Measurements from ENCODE around the gene KCND2.

KCND2 gene

GRCh38 chr7:120412139-120413050, 139.4 kb downstream of the KCND2 start:
- no peak for DNase-seq

GRCh38 chr7:120413164-120413563, 140.2 kb downstream of the KCND2 start:
- no peak for DNase-seq

- DNase-seq: no peak
Observed at GRCh38 chr7:120417244-120417979, 144.4 kb downstream of the KCND2 start.

- no peak for DNase-seq
Observed at GRCh38 chr7:120421151-120421651, 148.2 kb downstream of the KCND2 start.

- no peak for DNase-seq
Observed at GRCh38 chr7:120431016-120431415, 158.0 kb downstream of the KCND2 start.

DNA sequence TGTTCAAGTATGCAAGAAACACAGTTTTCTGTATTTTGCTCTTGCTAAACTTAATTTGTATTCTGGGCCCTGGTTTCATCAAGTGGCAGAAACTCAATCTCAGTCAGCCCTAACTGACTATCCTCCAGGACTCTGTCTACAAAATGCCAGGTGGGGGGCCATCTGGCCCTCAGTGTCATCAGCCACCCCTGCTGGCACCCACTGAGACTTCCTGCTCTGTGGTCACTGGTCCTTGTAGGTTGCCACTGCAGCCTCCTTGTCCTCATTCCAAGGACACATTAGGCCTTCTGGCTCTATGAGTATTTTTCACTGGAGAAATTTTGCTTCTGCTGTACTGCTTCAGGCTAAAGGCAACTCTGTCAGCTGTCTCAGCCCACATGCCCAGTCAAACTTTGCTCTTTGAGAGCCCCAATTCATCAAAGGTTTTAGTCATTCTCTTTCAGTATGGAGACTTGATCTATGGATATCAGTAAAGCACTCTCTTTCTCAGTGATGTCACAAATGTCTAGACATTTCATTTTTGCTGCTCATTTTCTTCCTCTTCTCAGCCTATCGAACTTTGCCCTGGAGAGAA, 163.6 kb downstream of the KCND2 start:
- no peak for DNase-seq

GRCh38 chr7:120441850-120442249, 168.9 kb downstream of the KCND2 start:
- no peak for DNase-seq

GRCh38 chr7:120442838-120443237, 169.9 kb downstream of the KCND2 start:
- no peak for DNase-seq

DNA sequence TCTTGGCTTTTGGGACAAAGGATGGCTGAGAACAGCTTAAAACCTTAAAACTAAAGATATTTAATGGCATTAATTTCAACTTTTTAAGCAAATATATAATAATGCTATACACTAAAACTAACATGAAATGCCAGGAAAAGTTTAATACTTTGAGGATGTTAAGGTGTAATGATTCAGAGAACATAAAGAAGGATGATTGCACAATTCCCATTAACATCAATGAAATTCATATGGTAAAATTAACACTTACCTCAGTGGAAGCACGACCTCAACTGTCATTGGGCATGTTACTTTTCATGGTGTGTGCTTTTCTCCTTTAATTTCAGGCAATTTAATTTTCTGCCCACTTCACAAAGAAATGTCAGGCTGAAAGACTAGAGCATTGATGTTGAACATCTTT, 171.7 kb downstream of the KCND2 start:
- DNase-seq: no peak

DNA sequence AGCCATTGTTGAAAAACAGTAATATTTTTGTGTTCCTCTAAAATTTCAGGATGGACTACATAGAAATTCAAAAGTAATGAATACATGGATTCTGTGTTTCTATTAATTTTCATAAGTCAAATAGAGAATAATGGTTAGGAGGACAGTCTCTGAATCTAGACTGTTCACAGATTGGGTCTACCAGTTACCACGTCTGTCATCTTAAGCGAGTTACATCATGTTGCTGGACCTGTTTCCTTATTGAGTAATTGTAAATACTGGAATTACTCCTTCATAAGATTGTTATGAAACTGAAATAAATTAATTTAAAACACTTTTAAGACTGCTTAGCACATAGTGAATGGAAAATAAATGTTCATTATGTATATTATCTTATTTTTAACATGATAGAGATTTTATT, 172.3 kb downstream of the KCND2 start:
- DNase-seq: no peak

GRCh38 chr7:120452665-120453064, 179.7 kb downstream of the KCND2 start:
- no peak for DNase-seq

DNA sequence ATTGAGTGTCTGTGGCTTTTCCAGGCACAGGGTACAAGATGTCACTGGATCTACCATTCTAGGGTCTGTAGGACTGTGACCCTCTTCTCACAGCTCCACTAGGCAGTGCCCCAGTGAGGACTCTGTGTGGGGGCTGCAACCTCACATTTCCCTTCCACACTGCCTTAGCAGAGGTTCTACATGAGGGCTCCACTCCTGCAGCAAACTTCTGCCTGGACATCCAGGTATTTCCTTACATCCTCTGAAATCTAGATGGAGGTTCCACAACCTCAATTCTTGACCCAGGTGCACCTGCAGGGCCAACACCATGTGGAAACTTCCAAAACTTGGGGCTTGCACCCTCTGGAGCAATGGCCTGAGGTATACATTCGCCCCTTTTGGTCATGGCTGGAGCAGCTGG, 183.7 kb downstream of the KCND2 start:
- DNase-seq: no peak

GRCh38 chr7:120460949-120461348, 188.0 kb downstream of the KCND2 start:
- DNase-seq: no peak

- peak; percentile 22 for DNase-seq
Observed at GRCh38 chr7:120462991-120463390, 190.0 kb downstream of the KCND2 start.

DNA sequence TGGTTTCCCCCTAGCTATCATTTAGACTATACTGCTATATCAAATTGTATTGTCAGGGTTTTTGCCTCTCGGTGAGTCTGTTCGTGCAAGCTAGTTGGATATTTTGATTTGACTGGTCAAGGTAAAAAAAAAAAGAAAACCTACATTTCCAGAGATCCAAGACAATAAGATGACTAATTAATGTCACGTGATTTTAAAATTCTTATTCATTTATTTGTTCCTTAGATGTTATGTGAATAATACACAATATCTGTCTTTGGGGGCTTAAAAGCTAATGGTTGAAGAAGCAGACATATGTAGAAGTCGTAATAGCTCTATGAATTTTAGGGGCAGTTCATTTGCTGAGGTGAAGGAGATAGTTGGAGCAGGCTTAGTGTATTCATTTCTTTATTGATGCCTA, 191.1 kb downstream of the KCND2 start:
- DNase-seq: no peak

GRCh38 chr7:120467676-120468075, 194.7 kb downstream of the KCND2 start:
- no peak for DNase-seq

DNA sequence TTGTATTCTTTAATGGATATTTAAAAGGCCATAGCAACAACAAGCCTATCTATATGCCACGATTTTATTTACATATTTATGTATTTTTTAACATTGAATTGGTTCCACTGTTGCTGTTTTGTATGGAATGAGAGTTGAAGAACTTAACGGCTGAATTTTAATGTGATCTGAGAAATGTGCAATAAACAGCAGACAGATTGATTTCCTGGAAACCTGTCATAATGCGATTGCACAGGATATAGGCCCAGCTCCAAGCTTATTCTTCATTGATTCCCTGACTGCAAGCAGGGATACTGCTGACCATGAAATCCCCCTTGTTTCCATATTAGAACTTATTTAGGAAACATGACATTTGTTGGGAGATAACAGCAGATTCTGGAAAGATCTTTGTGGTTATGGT, 195.6 kb downstream of the KCND2 start:
- no peak for DNase-seq

GRCh38 chr7:120472892-120473291, 199.9 kb downstream of the KCND2 start:
- DNase-seq: no peak

DNA sequence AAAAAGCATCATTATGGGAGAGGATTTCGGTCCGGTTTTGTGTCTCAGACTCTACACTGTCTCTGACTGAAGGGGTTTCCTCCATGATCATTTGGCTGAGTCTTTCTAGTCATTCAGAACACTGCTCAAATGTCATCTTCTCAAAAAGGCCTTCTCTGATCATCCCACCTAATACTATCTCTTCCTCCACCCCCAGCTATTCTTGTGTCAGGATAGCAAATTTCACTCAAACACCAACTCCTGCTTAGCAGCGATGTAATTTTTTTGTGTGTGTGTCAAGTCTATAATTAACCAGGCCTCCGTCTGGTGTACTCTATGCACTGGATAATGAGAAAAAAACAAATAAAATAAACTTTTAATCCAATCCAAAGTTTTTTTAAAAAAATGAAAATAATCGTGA, 200.4 kb downstream of the KCND2 start:
- DNase-seq: no peak

GRCh38 chr7:120475994-120476393, 203.0 kb downstream of the KCND2 start:
- DNase-seq: no peak

GRCh38 chr7:120480472-120480871, 207.5 kb downstream of the KCND2 start:
- DNase-seq: no peak

DNA sequence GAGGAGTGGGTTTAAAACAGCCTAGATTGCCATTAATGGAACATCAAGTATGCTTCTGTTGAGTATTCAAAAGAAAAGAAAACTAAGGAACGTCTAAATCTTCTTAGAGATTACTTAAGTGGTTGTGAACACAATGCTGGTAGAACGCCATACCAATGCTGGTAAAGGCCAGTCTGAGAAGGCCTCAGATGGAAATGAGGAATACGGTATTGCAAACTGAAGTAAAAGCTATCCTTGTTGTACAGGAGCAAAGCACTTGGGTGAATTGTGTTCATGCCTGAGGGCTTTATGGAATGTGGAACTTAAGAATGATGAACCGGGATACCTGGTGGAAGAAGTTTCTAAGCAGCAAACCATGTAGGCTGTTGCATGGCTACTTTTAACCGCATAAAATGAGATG, 208.0 kb downstream of the KCND2 start:
- no peak for DNase-seq

GRCh38 chr7:120486164-120486563, 213.2 kb downstream of the KCND2 start:
- DNase-seq: no peak

DNA sequence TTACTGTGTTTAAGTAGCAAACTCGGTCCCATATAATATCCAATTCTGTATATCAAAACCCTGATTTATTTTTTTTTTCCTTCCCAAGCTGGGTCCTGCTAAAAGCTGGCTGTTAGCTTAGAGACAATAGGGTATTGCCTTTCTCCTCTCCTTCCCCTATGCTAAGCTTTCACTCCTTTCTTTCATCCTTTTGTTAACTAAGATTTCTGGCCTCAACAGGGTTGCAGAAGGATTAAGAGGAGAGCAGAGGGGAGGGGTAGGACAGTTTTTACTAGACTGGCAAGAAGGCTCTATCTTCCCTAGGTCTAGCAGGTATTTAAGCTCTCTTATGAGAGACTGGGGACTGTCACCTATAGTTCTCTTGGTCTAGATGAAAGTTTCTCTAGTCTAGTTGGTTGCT, 229.2 kb downstream of the KCND2 start:
- DNase-seq: no peak
